OCI-LY3 (cell line): ENCODE measurements around the gene EFNA1.

Experiments used
- EZH2phosphoT487 ChIP-seq: fragments of 200-600 bp; shearing (Covaris generic); IDR thresholded peaks from 2 replicates; pipeline ENCODE4 v1.6.1; 2018; ENCODE audit warnings: antibody characterized with exemption, mixed run types, low read depth
- TF ChIP-seq, protein P1 (sequence below): fragments of 200-600, 300-600 bp; sonication (generic); IDR thresholded peaks from 2 replicates; pipeline ENCODE4 v1.5.1; 2014; ENCODE audit warnings: antibody characterized with exemption, low read length, low read depth

DNA sequence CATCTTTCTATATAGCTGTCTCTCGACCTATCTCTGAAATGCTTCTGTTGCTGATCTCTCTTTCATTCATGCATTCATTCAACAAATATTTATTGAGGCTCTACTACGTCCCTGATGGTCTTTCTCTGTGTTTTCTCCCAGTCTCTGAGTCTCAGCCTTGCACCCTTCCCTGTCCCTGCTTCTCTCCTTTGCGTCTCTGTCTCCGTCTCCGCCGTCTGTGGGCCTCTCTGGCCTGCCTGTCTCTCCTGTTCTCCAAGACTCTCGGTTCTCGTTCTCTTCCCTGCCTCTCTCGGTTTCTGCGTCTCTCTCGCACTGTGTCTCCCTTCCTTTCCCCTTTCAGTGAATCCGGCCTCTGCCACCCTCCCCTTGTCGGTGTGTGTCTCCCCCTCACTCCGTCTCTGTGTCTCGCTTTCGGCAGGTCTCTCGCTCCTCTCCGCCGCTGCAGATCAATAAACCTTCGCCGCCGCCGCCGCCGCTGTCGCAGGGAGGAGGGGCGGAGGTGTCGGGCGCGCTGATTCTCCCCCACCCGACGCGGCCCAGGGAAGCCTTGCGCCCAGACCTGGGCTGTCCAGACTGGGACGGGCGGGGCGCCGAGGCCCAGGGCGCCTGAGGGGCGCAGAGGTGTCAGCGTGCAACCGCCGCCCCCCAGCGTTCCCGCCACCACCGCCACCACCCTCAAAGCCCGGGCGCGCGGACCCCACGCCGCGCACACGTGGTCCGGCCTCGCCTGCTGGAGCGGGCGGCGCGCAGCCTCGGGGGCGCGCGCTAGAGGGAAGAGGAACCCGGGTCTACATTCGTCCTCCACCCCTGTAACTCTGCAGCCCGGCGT lies 46.0 kb upstream of the EFNA1 start:
- TF ChIP-seq, protein P1, sequence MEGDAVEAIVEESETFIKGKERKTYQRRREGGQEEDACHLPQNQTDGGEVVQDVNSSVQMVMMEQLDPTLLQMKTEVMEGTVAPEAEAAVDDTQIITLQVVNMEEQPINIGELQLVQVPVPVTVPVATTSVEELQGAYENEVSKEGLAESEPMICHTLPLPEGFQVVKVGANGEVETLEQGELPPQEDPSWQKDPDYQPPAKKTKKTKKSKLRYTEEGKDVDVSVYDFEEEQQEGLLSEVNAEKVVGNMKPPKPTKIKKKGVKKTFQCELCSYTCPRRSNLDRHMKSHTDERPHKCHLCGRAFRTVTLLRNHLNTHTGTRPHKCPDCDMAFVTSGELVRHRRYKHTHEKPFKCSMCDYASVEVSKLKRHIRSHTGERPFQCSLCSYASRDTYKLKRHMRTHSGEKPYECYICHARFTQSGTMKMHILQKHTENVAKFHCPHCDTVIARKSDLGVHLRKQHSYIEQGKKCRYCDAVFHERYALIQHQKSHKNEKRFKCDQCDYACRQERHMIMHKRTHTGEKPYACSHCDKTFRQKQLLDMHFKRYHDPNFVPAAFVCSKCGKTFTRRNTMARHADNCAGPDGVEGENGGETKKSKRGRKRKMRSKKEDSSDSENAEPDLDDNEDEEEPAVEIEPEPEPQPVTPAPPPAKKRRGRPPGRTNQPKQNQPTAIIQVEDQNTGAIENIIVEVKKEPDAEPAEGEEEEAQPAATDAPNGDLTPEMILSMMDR = no peak
- no peak for TF ChIP-seq EZH2phosphoT487
